Measurements from ENCODE around the gene ERCC1. TPM values are rescaled to one million over a fixed set of nuclear protein-coding genes. Genes with fewer than 3 reads are reported as not detected.

Gene ERCC1
- total and polyA plus RNA-seq, 2 of the 13 experiments (the other 11 are each of a cell fraction or from before 2014, with no cell fraction given), result 40.0 to 66.4 TPM

DNA sequence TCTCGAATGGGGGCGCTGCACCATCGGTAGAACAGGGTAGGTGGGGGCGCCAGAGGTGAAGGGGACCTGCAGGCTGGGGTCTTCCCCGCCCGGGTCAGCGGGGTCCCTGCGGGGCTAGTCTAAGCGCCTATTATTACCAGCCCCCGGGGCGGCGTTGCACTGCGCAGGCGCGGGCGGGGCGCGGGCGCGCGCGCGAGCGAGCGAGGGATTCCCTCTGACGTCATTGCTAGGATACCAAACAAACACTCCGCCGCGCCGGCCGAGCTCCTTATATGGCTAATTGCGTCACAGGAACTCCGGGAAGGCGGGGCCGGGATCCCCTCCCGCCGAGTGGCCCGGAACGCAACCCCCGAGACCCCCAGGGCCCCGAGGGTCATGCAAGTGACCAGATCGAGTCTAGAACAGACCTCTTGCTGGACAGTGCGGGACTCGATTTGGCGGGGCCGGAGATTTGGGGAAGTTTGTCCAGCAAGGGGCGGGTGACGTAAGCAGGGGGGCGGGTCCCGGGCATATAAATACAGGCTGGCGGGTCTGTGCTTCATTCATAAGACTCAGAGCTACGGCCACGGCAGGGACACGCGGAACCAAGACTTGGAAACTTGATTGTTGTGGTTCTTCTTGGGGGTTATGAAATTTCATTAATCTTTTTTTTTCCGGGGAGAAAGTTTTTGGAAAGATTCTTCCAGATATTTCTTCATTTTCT is 43.9 kb upstream of the ERCC1 start, which contains the start of gene FOSB (continued):
- TF ChIP-seq SIN3A (IDR thresholded peaks at IDR 0.05; ENCODE audit: borderline replicate concordance, low read depth, low read length) (peak; percentile 72; the same call in 1 of the 2 replicates), NFIB (CRISPR knock-in tag; IDR thresholded peaks at IDR 0.05; ENCODE audit: borderline replicate concordance) (no peak), ZNF749 (CRISPR knock-in tag; IDR thresholded peaks at IDR 0.05; ENCODE audit: borderline replicate concordance) (no peak), TEAD2 (CRISPR knock-in tag; IDR thresholded peaks at IDR 0.05) (no peak), ZNF383 (CRISPR knock-in tag; IDR thresholded peaks at IDR 0.05; ENCODE audit: borderline replicate concordance) (no peak), HES4 (CRISPR knock-in tag; IDR thresholded peaks at IDR 0.05; ENCODE audit: borderline replicate concordance) (no peak), PAF1 (CRISPR knock-in tag; IDR thresholded peaks at IDR 0.05) (no peak), RBM39 (IDR thresholded peaks at IDR 0.05; ENCODE audit: low read depth, low read length, poor library complexity, severe bottlenecking) (peak; percentile 21), THAP11 (CRISPR knock-in tag; IDR thresholded peaks at IDR 0.05) (no peak; the same call in 1 of the 2 replicates), SMYD3 (CRISPR knock-in tag; IDR thresholded peaks at IDR 0.05) (no peak), GTF2F1 (IDR thresholded peaks at IDR 0.05; ENCODE audit: low read length) (peak; percentile 83), RFX5 (IDR thresholded peaks at IDR 0.05; ENCODE audit: low read depth, low read length) (peak; percentile 81), FIP1L1 (IDR thresholded peaks at IDR 0.05; ENCODE audit: borderline replicate concordance, insufficient read depth, low read depth, low read length) (no peak), ZNF34 (CRISPR knock-in tag; IDR thresholded peaks at IDR 0.05; ENCODE audit: borderline replicate concordance) (no peak), ZNF20 (CRISPR knock-in tag; IDR thresholded peaks at IDR 0.05) (no peak), SRSF4 (IDR thresholded peaks at IDR 0.05; ENCODE audit: low read depth, low read length, poor library complexity, severe bottlenecking) (no peak), ZNF780A (CRISPR knock-in tag; IDR thresholded peaks at IDR 0.05) (no peak), NFE2 (CRISPR knock-in tag; IDR thresholded peaks at IDR 0.05) (no peak), ZNF747 (CRISPR knock-in tag; IDR thresholded peaks at IDR 0.05; ENCODE audit: borderline replicate concordance) (no peak), ZNF251 (CRISPR knock-in tag; IDR thresholded peaks at IDR 0.05) (no peak)
- TF ChIP-seq, protein P1, sequence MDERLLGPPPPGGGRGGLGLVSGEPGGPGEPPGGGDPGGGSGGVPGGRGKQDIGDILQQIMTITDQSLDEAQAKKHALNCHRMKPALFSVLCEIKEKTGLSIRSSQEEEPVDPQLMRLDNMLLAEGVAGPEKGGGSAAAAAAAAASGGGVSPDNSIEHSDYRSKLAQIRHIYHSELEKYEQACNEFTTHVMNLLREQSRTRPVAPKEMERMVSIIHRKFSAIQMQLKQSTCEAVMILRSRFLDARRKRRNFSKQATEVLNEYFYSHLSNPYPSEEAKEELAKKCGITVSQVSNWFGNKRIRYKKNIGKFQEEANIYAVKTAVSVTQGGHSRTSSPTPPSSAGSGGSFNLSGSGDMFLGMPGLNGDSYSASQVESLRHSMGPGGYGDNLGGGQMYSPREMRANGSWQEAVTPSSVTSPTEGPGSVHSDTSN (CRISPR knock-in tag; IDR thresholded peaks at IDR 0.05), result no peak
- TF ChIP-seq, protein P2, sequence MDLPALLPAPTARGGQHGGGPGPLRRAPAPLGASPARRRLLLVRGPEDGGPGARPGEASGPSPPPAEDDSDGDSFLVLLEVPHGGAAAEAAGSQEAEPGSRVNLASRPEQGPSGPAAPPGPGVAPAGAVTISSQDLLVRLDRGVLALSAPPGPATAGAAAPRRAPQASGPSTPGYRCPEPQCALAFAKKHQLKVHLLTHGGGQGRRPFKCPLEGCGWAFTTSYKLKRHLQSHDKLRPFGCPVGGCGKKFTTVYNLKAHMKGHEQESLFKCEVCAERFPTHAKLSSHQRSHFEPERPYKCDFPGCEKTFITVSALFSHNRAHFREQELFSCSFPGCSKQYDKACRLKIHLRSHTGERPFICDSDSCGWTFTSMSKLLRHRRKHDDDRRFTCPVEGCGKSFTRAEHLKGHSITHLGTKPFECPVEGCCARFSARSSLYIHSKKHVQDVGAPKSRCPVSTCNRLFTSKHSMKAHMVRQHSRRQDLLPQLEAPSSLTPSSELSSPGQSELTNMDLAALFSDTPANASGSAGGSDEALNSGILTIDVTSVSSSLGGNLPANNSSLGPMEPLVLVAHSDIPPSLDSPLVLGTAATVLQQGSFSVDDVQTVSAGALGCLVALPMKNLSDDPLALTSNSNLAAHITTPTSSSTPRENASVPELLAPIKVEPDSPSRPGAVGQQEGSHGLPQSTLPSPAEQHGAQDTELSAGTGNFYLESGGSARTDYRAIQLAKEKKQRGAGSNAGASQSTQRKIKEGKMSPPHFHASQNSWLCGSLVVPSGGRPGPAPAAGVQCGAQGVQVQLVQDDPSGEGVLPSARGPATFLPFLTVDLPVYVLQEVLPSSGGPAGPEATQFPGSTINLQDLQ (CRISPR knock-in tag; IDR thresholded peaks at IDR 0.05), result no peak
- TF ChIP-seq, protein P3, sequence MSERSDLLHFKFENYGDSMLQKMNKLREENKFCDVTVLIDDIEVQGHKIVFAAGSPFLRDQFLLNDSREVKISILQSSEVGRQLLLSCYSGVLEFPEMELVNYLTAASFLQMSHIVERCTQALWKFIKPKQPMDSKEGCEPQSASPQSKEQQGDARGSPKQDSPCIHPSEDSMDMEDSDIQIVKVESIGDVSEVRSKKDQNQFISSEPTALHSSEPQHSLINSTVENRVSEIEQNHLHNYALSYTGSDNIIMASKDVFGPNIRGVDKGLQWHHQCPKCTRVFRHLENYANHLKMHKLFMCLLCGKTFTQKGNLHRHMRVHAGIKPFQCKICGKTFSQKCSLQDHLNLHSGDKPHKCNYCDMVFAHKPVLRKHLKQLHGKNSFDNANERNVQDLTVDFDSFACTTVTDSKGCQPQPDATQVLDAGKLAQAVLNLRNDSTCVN (CRISPR knock-in tag; IDR thresholded peaks at IDR 0.05; ENCODE audit: borderline replicate concordance), result no peak
